GM19239 (cell line): ENCODE data around the gene AEBP2.
"Not testable (repeated sequence)": the region's sequence is repeated elsewhere in the genome, so short reads cannot be mapped to it uniquely, and the experiment has no call there.

Experiments used
- DNase-seq: peaks from one replicate; pipeline ENCODE4 v3.0.0; 2011; ENCODE audit warnings: low spot score; ENCODE audit not compliant: insufficient read length
- FAIRE-seq: peaks from 2 replicates; lab custom pipeline; 2011; peaks lifted over from hg19 to GRCh38; lab: Jason Lieb, UNC

Gene AEBP2, protein sequence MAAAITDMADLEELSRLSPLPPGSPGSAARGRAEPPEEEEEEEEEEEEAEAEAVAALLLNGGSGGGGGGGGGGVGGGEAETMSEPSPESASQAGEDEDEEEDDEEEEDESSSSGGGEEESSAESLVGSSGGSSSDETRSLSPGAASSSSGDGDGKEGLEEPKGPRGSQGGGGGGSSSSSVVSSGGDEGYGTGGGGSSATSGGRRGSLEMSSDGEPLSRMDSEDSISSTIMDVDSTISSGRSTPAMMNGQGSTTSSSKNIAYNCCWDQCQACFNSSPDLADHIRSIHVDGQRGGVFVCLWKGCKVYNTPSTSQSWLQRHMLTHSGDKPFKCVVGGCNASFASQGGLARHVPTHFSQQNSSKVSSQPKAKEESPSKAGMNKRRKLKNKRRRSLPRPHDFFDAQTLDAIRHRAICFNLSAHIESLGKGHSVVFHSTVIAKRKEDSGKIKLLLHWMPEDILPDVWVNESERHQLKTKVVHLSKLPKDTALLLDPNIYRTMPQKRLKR

DNA sequence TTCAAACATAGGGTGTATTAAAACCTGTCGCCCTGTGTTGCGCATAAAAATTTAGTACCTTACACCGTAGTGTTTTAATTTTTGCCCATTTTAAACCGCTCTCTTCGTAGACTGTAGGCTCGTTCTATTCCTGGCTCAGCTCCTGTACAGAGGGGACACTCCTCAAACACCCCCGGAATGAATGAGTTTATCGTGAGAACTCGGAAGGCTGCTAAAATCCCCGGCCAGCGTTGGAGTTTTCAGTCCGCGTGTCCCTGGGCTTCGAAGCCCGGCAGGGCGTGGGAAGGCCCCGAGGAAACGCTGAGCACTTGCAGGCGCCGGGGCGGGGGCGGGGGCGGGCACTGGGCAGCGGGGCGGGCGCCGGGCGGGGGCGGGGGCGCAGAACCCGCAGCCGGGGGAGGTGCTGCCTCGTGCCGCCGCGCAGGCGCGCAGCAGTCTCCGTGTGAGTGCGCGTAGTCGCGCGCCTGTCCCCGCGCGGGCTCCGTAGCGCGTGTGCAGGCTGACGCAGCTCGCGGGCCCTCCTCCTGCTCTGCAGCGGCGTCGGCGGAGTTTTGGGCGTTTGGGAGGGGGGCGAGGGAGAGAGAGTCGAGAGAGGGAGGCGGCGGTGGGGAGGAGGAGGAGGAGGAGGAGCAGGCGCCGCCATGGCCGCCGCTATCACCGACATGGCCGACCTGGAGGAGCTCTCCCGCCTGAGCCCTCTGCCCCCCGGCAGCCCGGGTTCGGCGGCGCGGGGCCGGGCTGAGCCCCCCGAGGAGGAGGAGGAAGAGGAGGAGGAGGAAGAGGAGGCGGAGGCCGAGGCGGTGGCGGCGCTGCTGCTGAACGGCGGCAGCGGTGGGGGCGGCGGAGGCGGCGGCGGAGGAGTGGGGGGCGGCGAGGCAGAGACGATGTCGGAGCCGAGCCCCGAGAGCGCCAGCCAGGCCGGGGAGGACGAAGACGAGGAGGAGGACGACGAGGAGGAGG is at the start of gene AEBP2:
AEBP2 (plus strand) TSS at position 434 of the 960 bp plus-strand sequence; CDS start at position 642, 208 bp downstream.
- FAIRE-seq (peak; percentile 33), DNase-seq (peak; percentile 88)

DNA sequence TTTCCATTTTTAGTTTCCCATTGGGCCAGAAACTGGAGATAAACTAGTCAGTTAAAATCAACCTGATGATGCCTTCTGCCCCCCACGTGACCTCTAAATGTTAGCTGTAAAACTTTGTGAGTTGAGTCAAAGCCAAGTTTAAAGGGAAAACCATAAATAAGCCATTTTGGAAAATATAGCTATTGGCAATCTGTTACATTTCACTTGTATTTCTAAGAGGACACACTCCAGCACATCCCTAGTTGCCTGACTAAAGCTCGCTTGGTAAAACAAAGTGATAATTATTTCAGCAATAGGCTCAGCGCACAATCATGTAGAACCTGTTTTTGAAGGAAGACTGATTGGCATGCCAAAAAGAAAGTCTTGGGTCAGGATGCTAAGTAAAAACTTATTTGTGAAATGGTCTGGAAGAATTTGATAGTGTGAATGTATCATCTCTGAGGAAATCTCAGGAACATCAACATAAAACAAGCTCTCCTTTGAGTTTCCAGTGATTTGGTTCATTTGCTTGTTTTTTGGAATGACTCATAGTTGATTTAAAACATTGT is 49.2 kb upstream of the AEBP2 start:
- DNase-seq = no peak
- no peak for FAIRE-seq

DNA sequence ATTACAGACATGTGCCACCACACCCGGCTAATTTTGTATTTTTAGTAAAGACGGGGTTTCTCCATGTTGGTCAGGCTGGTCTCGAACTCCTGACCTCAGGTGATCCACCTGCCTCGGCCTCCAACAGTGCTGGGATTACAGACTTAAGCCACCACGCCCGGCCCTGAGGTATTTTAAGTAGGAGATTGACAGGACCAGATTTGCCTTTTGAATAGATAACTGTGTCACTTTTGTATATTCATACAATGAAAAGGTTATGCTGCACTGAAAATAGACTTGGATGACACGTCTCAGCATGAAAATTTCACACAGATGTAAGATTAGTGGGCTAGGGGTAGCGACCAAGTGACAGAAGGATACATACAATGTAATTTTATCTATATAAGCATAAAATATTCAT is 46.6 kb upstream of the AEBP2 start:
- FAIRE-seq = not testable (repeated sequence)

DNA sequence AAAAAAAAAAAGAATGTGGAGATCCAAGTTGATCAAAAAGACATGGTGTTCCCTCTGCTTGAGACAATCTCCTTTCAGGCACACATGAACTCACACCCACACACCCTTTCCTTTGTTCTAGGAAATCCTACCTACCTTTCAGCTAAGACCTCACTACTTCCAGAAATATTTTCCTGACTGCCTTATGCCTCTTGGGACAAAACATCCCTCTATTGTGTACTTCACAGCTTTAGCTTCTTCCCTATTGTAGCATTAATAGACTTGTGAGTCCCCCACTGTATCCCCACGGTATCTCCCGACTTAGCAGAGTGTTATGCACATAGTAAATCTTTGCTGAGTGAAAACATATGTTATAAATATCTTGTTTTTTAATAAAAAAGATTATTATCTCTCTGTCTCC is 44.9 kb upstream of the AEBP2 start:
- FAIRE-seq = no peak
- no peak for DNase-seq

More for the DNA sequence above, 46.6 kb upstream of the AEBP2 start:
- DNase-seq = not testable (repeated sequence)

DNA sequence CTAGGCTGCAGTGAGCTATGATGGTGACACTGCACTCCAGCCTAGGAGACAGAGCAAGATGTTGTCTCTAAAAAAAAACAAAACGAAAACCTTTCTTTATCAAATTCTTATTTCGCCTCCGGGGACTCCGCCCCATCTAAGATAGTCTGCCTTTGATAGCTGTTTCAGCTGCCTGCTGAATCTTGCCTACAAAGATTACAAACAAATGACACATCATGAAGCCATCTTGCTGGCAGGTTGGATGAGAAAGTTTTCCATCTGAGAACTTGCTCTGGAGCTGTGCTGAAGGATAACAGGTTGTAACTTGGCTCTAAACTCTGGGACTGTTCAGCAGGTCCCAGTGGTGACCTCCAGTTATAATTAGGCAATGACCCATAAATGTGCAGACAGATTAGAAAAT is 41.8 kb upstream of the AEBP2 start:
- DNase-seq = no peak
- no peak for FAIRE-seq

DNA sequence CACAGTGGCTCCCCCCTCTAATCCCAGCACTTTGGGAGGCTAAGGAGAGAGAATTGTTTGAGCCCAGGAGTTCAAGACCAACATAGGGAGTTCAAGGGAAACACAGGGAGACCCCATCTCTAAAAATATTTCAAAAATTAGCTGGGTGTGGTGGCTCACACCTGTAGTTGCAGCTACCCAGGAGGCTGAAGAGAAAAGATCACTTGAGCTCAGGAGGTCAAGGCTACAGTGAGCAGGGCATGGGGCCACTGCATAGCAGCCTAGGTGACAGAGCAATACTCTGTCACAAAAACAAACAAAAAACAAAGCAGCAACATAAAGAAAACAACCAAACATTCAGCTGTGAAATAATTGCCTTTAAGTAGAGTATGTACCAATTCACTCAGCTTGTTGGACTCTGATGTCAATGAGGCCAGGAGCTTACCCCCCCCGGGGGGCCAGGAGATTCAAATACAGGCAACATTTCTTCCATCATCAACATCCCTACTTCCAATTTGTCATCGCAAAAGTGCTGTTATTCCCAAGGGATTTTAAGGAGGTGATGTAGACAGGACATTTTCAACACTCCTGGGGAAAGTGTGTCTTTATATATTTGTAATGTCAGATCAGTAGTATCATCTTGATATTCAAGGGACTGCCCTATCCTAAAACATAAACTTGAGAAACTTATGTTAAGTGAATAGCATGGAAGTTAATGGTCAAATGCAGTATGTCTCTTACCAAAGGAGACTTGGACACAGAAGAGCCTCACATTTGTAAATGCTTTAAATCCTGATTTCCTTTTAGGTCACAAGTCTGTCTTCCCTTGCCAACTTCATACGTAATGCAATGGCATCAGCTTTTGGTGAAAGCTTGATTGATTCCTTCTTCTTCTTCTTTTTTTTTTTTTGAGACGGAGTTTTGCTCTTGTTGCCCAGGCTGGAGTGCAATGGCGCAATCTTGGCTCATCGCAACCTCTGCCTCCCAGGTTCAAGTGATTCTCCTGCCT is 40.6 kb upstream of the AEBP2 start:
- FAIRE-seq = no peak
- no peak for DNase-seq

DNA sequence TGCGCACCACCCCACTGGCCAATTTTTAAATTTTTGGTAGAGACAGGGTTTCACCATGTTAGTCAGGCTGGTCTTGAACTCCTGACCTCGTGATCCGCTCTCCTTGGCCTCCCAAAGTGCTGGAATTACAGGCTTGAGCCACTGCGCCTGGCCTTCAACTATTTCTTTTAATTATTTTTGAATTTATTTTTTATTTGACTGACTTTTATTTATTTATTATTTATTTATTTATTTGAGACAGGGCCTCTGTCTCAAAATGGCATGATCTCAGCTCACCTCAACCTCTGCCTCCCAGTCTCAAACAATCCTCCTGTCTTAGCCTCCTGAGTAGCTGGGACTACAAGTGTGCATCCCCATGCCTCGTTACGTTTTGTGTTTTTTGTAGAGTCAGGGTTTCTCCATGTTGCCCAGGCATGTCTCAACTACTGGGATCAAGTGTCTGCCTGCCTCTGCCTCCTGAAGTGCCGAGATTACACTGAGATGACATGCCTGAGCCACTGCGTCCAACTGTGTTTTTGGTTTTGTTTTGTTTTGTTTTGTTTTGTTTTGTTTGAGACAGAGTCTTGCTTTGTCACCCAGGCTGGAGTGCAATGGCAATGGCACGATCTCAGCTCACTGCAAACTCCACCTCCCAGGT is 38.5 kb upstream of the AEBP2 start:
- not testable (repeated sequence) for DNase-seq, FAIRE-seq

DNA sequence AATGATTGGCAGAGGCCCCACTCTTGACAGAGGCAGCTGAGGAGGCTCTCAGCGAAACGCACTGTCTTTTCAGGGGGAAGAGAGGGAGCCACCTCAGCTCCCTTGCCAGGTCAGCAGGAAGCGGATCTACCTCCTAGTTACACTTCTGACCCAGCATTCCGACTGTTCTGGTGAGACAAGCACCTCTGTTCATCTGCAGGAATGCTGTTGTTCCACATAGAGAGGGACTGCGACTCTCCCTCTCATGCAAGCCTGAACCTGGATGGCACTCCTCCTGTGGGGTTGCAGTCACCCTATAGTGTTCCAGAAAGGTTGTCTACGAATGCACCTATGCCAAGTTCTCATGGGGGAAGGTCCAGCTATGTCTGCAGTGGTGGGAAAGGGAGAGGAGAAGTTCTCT is 37.1 kb upstream of the AEBP2 start:
- FAIRE-seq (no peak), DNase-seq (no peak)

DNA sequence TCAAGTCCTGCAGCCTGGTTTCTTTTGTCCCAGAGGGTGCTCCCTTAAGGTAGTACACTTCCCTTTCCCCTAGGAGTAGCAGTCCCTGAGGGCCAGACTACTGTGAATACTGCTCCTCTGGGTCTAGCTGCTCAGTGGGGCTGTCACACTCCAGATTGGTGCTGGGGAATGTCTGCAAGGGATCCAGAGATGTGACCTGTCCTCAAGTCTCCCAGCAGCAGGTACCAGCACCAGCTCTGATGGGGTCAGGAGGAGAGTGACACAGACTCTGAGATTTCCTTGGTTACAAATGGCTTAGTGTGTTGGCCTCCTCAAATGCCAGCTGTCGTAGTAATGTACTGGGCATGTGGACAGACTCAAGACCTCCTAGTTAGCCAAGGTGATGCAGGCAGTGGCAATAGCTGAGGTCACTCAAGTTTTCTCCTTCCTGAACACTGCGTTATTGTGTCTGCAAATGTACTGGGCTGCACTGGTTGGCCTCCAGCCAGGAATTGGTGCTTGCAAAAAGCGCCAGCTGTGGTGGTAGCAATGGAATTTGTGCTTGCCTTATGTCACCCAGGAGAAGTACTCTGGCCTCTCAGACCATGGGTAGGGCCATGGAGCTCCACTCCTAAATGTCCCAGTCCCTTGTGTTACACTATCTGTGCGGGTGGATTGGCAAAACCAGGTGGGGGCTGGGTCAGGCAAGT is 36.4 kb upstream of the AEBP2 start:
- FAIRE-seq (no peak), DNase-seq (no peak)

DNA sequence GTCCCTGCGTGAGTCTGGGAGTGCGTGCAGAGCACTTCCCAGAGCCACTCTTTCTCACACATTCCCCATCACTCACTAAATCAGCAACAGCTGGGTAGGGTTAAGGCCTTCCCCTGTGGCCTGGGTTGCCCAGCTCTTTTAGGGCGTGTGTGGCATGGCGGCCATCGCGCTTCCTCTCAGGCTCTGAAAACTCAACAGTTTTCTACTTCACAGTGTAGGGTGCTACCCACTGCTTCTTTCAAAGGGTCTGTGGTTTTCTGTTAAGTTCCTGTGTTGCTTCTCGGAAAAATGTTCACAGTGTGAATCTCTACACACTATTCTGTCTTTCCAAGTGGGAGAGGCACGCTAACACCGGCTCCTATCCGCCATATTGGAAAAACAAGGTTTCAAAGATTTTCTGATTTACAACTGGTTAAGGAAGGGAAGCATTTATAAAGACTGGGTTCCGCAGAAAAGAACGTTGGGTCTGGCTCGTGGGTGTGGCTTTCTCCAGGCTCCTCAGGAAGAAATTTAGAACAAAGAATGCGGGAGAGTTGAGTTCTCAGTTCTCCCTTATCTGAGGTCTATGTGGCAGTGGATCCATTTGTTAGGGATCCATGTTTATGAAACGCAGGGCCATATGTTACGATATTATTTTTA is 34.9 kb upstream of the AEBP2 start:
- no peak for DNase-seq
- no peak for FAIRE-seq

DNA sequence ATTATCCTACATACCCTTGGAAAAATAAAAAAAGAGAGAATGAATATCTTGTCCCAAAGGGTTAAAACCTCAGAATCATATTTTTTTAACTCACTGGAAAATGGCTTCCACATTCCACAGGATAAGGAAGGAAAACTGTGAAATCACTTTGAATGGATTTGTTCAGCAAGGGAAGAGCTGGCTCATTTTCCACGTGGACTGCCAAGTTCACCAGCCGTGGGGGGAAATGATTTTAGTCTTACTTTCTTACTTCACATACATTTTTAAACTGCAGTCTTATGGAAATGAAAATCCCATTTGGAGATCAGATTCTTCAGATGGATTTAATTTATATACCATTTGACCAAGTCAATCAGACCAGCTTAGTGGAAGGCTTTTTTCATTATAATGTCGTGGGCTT is 29.9 kb upstream of the AEBP2 start:
- DNase-seq = no peak
- FAIRE-seq = no peak

DNA sequence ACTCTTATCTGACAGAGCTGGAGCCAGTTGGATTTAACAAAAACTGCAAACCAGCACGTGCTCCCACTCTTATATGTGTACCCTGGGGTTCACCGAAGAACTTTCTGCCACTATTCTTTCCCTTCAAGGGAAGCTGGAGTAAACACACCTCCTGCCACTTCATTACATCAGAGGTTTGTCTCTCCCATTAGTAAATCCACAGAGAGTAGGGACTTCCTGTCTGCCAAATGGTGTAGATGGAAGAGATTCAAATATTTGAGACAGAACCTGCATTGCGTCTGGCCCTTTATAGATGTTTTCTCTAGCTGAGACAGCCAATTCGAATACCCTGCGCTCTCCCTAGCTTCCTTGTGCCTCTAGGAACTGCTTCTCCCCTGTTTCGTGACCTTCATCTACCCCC is 29.1 kb upstream of the AEBP2 start:
- no peak for DNase-seq
- FAIRE-seq = no peak

DNA sequence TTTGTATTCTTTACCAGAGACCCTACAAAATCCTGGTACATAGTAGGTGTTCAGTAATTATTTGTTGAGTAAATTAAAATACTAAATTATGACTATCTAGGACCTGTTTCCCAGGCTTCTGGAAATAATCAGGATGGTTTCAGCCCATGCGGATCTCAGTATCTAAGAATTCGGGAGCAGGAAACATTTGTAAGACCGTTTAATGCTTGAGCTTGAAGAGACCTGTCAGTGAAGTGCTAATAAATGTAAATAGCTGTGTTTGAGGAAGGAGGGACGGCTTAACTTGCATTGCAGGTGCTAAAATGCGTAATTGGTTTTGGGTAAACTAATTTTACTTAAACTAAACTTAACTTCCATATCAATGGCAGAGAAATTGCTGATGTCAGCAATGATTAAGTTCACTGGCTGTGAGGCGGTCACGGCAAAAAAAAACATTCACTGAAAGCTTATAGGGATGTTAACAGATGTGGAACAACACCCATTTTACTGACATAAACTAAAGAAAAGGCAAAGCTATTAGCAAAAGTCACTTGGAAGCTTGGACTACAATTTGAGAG is 28.6 kb upstream of the AEBP2 start:
- DNase-seq (no peak), FAIRE-seq (no peak)

DNA sequence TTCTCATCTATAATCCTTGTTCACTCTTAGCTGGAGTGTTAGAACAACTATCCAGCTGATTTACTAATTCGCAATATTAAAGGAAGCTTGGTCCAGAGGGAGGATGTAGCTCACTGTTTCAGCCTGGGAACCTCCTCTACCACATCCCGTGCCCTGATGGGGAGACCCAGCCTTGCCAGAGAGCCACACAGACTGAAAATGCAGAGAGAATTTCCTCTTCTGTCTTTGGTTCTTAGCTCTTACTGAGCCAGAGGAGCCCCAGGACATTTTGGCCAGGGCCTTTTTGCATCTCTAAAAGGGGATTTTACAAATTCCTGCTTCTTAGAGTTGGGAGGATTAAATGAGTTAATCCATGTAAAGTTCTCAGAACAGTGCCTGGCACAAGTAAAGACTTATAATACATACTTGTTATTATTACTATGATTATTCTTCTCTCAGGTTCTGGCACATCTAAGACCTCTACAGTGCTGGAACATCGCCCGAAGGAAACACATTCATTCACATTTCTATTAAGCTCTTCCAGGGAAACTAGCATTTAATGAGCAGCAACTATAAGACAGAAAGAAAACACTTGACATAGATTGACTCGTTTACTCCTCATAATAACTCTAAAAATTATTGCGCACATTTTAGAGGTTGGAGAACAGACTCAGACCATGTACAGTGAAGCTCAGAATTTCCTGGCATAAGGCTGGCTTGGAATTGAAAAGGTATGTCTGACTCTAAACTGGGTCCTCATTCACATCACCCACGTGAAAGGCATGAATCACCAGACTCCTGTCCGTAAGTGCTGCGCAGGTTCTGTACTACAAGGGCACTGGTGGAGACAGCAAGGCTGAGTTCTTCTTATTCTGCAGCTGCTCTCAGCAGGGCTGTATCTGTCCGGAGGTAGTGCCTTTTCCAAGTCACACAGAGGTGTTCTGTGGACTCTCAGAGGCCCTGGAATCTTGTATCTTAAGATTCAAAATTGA is 27.8 kb upstream of the AEBP2 start:
- DNase-seq (no peak), FAIRE-seq (no peak)

DNA sequence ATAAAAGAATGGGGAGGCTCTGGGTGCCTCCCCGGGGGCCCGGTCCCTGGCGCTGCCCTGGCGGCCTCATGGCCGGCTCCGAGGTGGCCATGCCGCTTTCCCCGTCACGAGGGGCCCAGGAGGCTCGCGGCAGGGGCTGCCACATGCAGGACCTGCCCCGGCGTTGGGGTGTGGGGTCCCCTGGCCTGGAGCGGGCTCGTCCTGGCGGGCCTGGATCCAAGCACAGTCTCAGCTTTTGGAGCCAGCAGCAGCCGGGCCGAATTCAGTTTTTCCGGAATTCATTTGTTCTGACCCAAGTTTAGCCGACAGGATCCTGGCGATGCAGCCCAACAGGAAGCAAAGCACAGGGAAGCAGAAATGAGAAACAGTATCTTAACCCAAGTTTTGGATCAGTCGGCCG is 26.4 kb upstream of the AEBP2 start:
- no peak for FAIRE-seq

DNA sequence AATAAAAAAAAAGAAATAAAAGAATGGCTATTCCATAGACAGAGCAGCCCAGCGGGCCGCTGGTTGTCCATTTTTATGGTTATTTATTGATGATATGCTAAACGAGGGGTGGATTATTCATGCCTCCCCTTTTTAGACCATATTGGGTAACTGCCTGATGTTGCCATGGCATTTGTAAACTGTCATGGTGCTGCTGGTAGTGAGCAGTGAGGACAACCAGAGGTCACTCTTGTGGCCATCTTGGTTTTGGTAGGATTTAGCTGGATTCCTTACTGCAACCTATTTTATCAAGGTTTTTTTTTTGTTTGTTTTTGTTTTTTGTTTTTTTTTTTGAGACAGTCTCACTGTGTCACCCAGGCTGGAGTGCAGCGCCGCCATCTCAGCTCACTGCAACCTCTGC is 25.7 kb upstream of the AEBP2 start:
- FAIRE-seq = not testable (repeated sequence)

More for the DNA sequence above, 26.4 kb upstream of the AEBP2 start:
- DNase-seq = no peak

More for the DNA sequence above, 25.7 kb upstream of the AEBP2 start:
- not testable (repeated sequence) for DNase-seq
